NCI-H526 treated with DMSO at 0.1 percent for 48 hours (cell line): ENCODE measurements around the gene S100A3.
"Not testable (repeated sequence)": the region's sequence is repeated elsewhere in the genome, so short reads cannot be mapped to it uniquely, and the experiment has no call there.

Experiments used
- DNase-seq: peaks from one replicate; lab custom pipeline; 2025; lab: John Stamatoyannopoulos, UW

S100A3 gene

GRCh38 chr1:153569465-153569864 is 20.4 kb upstream of the S100A3 start:
- no peak for DNase-seq

GRCh38 chr1:153568367-153569099 is 19.5 kb upstream of the S100A3 start:
- peak; percentile 98 for DNase-seq

- no peak for DNase-seq
Measured at GRCh38 chr1:153567621-153568366, 18.7 kb upstream of the S100A3 start.

GRCh38 chr1:153566414-153567371 is 17.6 kb upstream of the S100A3 start:
- DNase-seq, result no peak

GRCh38 chr1:153565529-153566374 is 16.7 kb upstream of the S100A3 start, which contains the start of gene S100A2:
Gene S100A2 (minus strand): TSS chr1:153565844. CDS start chr1:153563877, 1,967 bp downstream.
- peak; percentile 43 for DNase-seq

- DNase-seq, result no peak
Measured at GRCh38 chr1:153563991-153564390, 14.9 kb upstream of the S100A3 start.

GRCh38 chr1:153563483-153563901 is 14.4 kb upstream of the S100A3 start:
- no peak for DNase-seq

- DNase-seq, result not testable (repeated sequence)
Measured at GRCh38 chr1:153562021-153562420, 13.0 kb upstream of the S100A3 start.

- DNase-seq, result no peak
Measured at GRCh38 chr1:153561466-153561985, 12.5 kb upstream of the S100A3 start.

GRCh38 chr1:153560771-153561465 is 11.9 kb upstream of the S100A3 start:
- DNase-seq, result no peak

- no peak for DNase-seq
Measured at GRCh38 chr1:153560241-153560640, 11.2 kb upstream of the S100A3 start.

- DNase-seq, result no peak
Measured at GRCh38 chr1:153557877-153558276, 8.8 kb upstream of the S100A3 start.

GRCh38 chr1:153556348-153556747 is 7.3 kb upstream of the S100A3 start:
- no peak for DNase-seq

GRCh38 chr1:153553830-153554541 is 4.9 kb upstream of the S100A3 start:
- DNase-seq, result no peak

- no peak for DNase-seq
Measured at GRCh38 chr1:153553096-153553495, 4.0 kb upstream of the S100A3 start.

- DNase-seq, result no peak
Measured at GRCh38 chr1:153552335-153552734, 3.3 kb upstream of the S100A3 start.

GRCh38 chr1:153550827-153551500 is 1.9 kb upstream of the S100A3 start:
- no peak for DNase-seq

- no peak for DNase-seq
Measured at GRCh38 chr1:153550398-153550758, 1.3 kb upstream of the S100A3 start.

GRCh38 chr1:153549741-153550397 is 811 bp upstream of the S100A3 start:
- no peak for DNase-seq
